Measurements from ENCODE around the gene CRHR1.
A peak's percentile ranks its signal among the peaks of the same experiment; 100 is the strongest.

Gene CRHR1

DNA sequence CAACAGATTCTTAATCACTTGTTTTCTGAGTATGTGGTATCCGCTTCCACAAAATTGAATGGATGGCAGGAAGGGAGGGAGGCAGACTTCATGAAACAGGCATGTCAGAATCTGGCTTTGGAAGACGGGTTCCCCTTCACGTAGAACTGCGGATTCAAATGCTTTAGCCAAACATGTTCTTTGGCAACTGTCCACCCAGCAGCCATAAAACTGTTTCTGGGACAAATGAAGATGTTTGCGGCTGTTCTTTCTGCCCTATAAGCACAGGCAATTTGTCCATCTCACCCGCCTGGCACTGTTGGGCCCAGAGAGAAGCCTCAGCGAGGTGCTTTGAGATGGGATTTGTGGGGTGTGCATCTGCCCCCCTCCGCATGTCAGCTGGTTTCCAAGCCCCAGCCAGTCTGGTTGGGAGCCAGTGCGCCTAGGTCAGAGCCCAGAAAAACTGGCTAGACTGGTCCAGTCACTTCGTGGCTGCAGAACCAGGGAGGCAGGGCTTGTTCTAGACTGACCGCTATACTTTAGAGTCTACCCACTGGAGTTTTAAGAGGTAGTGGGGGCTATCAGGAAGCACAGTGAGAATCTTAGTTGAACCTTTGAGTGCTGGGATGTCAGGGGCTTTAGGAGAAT lies 6.3 kb downstream of the CRHR1 start:
- DNase-seq = no peak

DNA sequence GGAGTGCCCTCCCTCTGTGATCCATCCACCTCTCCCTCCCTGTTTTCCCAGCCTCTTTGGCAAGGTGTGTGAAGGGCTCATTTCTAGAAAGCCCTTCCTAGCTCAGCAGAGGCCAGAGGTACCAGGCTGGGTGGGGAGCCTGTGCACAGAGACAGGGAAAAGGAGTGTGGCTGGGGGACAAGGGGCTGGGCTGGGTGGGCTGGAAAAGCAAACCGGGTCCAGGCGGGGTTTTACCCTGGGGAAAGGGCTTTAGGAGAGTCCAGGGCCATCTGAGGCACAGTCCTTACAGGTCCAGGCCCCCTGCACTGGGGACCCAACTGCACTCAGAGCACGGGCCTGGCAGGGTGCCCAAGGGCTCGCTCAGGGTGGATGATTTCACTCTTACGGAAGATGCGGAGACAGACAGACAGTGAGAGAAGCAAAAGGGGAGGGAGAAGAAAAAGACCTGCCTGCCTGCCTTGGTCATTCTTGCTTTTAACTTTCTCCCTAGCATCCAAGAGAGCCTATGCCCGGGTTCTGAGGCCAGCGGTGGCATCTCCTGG lies 7.0 kb downstream of the CRHR1 start:
- DNase-seq = no peak

- no peak for DNase-seq
These were observed 7.8 kb downstream of the CRHR1 start for GRCh38 chr17:45791935-45792334.

DNA sequence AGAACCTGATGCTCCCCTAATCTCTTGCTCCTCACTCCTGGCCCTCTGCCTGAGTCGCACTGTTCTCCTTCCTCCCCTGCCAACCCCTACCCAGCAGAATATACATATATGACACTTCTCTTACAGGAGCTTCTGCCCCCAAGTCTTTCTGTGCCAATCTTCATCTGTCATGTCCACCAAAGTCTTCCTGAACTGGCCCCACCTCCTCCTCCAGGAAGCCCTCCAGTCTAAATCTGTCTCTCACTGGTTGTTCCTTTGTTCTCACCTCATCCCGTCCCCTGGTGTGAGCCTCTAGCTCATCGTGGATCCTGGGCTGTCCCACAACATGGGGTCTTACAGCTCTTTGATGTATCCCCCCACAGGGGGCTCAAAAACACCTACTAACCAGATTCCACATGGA lies 8.3 kb downstream of the CRHR1 start:
- no peak for DNase-seq

DNA sequence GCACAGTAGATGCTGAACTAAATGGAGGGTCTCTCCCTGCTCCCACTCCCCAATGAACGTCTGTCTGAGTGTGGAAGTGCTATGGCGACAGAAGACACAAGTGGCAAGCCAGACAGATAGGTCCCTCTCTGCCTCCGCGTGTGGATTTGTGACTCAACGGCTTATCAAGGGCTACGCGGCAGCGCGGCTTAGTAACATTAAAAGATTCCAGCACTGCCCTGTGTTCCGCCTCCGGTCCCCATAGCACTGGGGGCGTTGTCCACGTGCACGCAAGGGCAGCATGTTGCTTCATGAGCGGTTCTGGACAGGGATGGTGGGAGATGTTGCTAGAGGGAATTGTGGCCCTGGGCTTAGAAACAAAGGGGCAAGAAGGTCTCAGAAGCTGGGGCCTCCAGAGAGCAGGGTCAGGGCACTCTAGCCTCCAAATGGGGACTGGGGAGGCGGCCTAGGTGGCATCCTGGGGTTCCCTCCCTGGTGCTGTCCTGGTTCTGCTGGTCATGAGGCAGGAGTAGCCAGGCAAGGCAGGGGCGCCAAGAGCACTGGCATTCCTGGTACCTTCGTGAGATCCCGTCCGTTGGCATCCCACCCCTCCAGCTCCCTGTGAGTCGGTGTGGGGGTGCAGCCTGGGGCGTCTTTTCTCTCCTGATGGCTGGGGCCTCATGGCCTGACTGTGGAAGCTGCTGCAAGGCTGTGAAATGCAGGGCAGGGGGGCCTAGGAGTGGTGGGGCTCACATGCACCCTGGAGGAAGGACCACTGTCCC lies 9.1 kb downstream of the CRHR1 start:
- DNase-seq = no peak

DNA sequence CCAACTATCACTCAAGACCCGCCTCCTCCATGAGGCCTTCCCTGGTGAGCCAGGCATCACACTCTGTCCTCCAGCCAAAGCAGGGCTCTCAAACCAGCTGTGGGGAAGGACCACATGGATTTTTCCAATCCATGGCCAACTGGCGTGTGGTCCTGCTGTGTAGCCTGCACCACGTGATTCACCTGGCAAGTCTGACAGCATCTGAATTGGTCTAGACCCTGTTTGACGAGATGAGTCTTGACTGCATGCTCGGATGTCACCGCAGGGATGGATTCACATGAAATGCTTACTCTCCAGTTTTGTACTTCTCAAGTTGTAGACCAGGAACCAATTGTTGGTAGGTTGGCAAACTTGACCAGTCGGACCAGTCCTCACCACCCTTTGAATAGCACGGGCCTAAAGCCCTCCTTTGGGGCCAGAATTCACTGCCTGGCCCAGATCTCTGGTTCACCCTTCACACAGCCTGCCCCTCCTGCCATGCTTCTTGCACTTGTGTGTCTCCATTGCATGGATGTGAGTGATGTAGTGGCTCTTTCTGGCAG lies 9.9 kb downstream of the CRHR1 start:
- no peak for DNase-seq

- no peak for DNase-seq
These were observed 10.7 kb downstream of the CRHR1 start for GRCh38 chr17:45794840-45795239.

DNA sequence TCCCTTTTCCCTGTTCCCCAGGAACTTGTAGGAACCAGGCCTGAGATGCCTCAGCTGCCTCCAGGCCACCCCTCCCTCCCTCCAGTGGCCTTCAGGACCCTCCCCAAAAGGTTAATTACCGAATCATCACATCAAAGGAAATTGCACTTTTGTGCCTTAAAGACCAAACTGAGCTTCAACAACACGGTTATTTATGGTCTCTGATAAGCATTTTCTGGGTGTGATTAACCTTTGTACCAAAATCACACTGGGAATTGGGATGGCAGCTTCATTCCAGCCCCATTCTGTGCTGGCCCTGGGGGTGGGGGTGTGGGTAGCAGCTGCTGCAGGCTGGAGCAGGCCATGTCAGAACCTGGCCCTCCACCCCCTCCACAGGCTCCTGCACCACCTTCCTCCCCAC lies 16.7 kb downstream of the CRHR1 start:
- DNase-seq = no peak

DNA sequence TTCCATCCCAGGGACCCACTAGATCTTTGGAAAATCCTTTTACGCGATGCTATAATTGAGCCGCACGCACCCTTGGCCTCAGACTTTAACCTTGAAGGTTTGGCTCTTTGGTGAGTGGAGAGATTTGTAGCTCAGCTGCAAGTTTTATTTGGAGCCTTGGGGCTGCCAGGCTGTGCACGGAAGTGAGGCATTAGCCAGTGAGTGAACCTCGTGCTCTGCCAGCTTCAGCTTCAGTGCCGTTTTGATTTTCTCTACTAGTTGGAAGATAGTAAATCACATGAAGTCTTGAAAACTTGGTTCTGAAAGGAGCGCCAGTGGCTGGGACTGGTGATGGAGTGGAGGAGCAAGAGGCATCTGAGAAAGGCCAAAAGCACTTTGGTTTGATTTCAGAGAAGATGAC lies 17.3 kb downstream of the CRHR1 start:
- DNase-seq = no peak

DNA sequence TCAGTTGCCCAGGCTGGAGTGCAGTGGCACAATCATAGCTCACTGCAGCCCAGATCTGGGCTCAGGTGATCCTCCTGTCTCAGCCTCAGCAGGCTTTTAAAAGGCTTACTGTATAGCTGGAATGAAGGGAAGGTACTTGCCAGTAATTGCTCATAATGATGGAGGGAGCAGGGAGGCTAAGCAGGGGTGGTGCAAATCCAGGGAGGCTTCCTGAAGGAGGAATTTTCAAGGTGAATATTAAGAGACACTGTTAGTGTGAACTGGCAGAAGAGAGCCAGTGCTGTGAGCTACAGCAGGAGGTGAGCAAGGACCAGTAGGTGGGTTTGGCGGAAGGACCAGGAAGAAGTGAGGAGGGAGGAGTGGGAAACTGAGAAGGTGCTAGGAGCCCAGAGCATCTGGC lies 24.7 kb downstream of the CRHR1 start:
- no peak for DNase-seq

- DNase-seq = no peak
These were observed 25.4 kb downstream of the CRHR1 start for GRCh38 chr17:45809499-45809898.

DNA sequence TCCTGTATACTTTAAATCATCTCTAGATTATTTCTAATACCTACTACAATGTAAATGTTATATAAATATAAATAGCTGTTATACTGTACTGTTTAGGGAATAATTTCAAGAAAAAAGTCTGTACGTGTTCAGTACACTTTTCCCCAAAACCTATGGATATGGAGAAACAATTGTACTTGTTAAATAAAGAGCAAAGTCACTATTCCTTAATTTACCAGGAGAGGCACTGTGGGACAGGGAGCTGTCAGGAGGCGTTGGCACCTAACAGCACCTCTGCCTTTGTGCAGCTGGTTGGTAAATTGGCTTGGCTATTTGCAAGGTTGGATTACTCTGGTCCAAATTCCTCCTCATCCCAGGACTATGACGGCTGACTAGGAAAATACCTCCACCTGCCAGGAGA lies 28.0 kb downstream of the CRHR1 start:
- no peak for DNase-seq

- peak; percentile 68 for DNase-seq
These were observed 29.1 kb downstream of the CRHR1 start for GRCh38 chr17:45813048-45813725.

DNA sequence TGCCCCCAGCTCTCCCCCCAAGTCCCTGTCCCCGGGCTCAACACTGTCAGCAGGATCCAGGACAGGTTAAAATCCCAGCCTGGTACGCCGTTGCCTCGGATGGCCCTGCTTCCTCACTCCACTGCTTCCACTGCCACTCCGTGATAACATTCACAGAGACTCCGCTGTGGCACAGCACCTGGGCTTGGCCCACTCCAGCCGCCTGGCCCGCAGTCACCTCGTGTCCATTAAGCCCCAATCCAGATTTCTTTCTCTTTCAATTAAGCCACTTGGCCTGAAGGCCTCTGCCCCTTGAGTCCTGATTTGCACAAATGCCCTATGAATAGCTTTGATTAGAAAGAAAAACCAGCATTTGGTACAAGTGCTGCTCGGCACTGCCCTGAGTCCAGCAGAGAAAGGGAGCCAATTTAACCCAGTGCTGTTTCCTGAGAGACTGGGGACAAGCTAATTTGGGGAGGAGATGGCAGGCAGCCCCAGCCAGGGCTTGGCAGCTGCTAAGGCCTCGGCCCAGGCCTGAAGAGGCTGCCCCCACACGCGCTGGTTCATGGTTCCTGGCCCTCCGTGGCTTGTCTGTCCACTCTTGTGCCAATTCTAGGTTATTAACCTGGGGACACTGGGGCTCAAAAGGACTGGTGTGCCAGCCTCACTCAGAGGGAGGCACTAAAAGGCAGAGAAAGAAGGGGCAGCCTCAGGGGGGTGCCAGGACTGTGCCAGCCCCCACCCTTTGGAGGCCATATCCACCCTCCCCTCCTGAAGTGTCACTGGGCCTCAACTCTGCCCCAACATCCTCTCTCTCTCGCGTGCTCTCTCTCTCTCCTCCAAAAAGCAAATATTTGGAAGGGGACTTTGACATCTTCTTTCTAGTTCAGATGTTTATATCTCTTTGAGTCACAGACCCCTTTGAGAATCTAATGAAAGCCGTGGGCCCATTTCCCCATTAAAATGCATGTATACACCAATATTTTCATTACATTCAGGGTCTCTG lies 30.8 kb downstream of the CRHR1 start:
- no peak for DNase-seq

DNA sequence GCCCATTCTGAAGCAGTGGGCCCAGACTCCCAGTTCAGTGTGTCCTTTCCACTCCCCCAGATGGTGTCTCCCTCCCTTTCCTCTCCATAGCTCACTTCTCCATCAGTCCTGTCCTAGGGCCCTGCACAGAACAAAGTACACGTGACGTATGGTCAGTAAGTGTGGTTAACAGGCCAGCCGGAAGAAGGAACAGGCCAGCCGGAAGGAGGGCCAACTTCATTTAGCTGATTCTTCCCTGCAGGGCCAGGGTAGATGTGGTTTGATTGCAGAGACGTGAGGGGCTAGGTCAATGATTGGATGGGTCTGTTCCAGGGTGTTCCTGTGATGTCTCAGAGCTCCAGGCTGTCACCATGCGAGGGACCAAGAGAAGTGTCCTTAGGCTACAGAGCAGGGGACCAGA lies 31.6 kb downstream of the CRHR1 start:
- no peak for DNase-seq

GRCh38 chr17:45818041-45818440 lies 33.9 kb downstream of the CRHR1 start:
- DNase-seq = no peak

- DNase-seq = no peak
These were observed 34.6 kb downstream of the CRHR1 start for GRCh38 chr17:45818699-45819098.

DNA sequence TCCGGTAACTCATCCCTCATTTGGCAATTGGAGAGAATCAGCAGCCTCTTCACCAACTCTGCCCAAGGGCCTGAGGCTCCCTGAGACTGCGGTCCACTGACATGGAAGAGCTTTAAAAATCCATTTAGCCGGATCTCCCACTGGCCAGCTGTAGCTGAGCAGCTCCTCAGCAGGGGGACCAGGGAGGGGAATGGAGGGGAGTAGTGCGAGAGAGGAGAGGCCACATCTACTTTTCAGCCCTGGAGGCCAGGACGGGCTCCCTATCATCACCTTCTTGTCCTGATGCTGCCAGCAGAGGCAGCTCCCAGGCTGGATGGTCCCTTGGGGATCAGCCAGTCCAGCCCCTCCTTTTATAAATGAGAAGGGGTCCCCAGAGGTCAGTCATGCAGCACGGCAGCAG lies 35.5 kb downstream of the CRHR1 start:
- DNase-seq = peak; percentile 54

DNA sequence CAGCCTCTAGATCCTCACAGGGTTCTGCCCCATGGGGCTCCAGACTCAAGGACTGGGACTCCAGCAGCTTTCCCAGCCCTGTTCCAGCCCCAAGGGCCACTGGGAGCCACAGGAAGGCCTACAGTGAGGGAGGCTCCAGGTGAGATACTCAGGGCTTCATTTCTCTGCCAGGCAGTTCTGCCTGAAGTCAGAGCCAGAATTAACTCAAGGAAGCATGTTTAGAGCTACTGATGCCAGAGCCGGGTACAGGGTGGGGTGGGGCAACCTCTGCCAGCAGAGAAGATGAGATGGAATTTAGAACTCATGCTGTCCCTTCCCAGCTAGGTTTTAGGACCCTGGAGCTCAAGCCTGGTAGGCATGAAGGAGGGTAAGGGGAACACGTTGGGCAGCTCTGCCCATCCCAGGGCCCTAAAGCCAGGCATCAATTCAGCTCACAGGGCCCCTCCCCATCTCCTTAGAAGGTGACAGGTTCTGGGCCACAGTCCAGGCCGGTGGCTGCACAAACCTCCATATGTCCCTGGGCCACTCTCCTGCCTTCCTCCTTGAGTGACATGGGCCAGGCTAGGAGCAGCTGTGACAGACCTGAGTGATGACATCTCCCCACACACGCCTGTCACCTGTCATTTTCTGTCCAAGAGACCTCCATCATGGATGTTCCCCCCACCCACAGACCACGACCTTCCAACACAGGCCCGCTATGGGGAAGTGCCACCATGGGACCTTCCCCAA lies 36.1 kb downstream of the CRHR1 start:
- DNase-seq = no peak

DNA sequence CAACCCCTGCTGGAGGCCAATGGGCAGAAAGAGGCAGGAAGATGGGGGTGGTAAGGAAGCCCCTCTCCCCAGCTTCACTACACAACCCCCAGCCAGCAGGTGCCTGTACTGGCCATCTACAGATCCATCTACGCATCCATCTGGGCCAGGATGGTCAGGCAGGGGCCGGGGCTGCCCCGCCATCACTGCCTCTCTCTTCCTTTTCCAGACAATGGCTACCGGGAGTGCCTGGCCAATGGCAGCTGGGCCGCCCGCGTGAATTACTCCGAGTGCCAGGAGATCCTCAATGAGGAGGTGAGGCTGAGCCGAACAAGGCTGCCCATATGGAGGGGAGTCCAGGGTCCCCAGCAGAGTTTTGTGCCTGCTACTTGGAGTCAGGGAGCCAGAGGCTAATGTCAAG lies 37.0 kb downstream of the CRHR1 start:
- DNase-seq = no peak

DNA sequence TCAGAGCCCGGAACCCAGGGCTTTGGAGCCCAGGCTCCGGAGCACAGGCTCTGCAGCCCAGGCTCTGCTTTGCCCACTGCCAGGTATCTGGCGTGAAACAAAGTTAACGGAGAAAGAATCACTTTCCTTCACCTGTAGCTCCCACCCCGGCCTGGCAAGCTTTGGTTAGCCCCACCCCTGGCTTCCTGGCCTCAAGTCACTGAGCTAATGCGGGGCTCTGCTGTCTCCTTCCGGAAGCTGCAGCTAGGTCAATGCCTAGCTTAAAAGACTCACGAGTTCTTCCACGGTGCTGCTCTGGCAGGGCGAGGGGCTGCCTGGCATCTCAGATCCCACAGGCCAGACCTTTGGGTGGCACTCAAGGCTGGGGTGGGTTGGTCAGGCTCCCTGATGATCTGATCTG lies 39.5 kb downstream of the CRHR1 start:
- no peak for DNase-seq

- no peak for DNase-seq
These were observed 40.4 kb downstream of the CRHR1 start for GRCh38 chr17:45824475-45824874.
